ENCODE results near the gene HEPN1.
A peak's percentile ranks its signal among the peaks of the same experiment; 100 is the strongest.

The HEPN1 gene

DNA sequence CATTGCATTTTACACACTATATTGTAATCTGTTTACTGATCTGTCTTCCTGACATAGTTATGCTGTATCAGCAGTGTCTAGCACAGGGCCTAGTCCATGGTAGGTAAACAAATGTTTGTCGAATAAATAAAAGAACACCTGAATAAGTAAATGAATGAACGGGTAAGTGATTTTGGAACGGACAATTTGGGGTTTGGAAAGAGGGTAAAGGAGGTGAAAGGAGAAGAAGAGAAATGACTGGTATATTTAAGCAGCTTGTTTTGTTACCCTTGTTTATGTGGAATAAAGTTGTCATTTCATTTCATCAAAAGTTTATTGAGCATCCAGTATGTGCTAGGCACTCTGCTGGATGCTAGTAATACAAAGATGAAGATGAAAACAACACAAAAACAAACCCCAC is at the start of gene HEPN1:
HEPN1 (plus strand) TSS at position 301 of the 400 bp plus-strand sequence.
- DNase-seq (ENCODE audit: insufficient read length, low spot score) (no peak), FAIRE-seq (no peak)

DNA sequence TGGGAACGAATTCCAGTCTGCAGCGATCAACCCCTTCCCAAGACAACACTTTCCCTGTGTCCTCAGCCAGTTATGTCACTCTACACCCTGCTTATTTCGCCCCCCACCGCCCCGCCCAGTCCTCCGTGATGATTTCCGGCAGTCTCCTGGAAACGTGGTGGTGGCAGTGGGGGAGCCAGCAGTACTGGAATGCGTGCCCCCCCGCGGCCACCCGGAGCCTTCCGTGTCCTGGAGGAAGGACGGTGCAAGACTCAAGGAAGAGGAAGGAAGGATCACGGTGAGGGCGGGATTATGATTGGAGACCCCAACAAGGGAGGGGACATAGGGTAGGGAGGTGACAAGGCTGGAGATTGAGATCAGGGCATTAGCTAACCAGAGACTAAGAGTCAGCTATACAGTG is 49.7 kb upstream of the HEPN1 start:
- DNase-seq (ENCODE audit: insufficient read length, low spot score), result no peak
- no peak for FAIRE-seq

DNA sequence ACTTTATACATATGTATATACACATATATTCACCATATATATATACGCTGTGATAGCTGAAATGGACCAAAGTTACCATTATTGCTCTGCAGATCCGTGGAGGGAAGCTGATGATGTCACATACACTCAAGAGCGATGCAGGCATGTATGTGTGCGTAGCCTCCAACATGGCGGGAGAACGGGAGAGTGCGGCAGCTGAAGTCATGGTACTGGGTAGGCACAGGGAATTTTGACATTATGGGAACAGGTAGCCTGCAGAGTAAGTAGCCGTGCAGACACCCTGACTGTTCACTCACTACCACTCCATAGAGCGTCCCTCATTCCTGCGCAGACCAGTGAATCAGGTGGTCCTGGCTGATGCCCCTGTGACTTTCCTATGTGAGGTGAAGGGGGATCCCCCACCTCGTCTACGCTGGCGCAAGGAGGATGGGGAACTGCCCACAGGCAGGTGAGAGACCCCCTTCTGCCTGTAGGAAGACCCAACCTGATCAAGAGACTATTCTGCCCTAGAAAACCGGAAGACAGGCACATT is 49.1 kb upstream of the HEPN1 start:
- DNase-seq (ENCODE audit: insufficient read length, low spot score) (no peak), FAIRE-seq (no peak)

DNA sequence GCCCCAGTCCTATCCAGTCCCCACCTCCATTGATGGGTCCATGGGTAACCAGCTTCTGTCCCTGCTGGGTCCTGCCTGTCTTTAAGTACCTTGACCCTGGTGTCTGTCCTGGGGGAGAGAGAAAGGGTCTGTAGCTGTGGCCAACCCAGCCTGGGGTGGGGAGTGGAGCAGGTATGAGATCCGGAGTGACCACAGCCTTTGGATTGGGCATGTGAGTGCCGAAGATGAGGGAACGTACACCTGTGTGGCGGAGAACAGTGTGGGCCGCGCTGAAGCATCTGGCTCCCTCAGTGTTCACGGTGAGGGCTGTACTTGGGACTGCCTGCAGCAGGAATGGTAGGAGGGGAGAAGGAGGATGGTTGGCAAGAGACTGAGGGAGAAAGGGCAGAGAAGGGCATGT is 48.6 kb upstream of the HEPN1 start:
- no peak for FAIRE-seq
- no peak for DNase-seq (ENCODE audit: insufficient read length, low spot score)

DNA sequence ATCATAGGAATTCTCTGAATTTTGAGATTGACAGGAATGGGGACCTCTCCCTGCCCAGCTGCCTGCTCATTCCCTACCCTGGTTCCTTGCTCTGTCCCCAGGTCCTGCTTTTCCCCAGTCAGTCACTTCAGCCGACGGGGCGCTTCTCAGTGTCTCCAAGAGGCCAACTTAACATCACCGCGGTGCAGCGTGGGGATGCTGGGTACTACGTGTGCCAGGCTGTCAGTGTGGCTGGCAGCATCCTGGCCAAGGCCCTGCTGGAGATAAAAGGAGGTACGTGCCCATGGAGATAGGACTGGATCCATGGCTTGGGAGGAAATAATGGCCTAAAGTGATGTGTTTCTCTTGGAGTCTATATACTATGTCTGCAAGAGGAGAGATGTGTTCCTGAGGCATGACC is 46.8 kb upstream of the HEPN1 start:
- FAIRE-seq (no peak), DNase-seq (ENCODE audit: insufficient read length, low spot score) (no peak)

DNA sequence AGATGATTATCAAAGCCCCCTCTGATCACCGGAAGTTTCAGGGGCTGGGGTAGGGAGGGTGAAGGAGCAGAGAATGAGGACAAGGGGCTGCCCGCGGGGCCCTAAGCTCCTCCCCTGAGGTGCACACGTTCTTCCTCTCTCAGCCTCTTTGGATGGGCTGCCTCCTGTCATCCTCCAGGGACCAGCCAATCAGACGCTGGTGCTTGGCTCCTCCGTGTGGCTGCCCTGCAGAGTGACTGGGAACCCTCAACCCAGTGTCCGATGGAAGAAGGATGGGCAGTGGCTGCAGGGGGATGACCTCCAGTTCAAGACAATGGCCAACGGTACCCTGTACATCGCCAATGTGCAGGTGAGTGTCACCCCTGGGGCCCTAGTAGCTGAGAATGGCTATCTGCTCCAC is 46.3 kb upstream of the HEPN1 start:
- no peak for DNase-seq (ENCODE audit: insufficient read length, low spot score)
- no peak for FAIRE-seq

DNA sequence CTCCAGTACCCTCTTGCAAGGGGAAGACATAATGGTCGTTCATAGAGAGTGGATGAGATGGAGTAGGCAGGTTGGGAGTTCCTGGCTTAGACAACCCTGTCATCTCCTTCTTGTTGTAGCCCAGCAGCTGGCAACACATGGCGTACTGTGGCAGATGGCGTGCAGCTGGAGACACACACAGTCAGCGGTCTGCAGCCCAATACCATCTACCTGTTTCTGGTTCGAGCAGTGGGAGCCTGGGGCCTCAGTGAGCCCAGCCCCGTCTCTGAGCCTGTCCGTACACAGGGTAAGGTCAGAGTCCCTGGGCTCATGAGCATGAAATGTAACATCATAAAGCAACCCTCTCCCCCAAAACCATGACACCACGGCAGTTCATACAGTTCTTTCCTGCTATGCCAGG is 45.1 kb upstream of the HEPN1 start:
- DNase-seq (ENCODE audit: insufficient read length, low spot score), result no peak
- FAIRE-seq, result no peak

DNA sequence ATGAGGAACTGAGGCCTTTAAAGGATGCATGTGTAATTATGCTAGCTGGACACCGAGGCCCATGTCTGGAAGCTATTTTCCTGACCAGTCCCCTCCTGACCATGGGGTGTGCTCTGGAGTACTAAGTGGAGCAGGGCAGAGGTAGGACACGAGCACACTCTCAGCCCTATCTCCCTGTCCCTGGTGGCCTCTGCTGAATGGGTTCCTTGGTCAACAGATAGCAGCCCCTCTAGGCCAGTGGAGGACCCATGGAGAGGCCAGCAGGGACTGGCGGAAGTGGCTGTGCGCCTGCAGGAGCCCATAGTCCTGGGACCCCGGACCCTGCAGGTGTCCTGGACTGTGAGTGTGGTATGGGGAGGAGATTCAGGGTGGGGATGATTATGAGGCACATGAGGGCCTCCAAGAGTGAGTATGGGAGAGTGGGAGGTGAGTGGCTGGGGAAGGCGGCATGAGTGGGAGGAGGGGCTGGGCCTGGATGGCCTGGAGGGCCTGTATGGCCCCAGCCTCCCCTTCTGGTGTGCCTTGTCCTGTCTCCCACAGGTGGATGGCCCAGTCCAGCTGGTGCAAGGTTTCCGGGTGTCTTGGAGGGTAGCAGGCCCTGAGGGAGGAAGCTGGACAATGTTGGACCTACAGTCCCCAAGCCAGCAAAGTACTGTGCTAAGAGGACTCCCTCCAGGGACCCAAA is 44.3 kb upstream of the HEPN1 start:
- DNase-seq (ENCODE audit: insufficient read length, low spot score), result no peak
- no peak for FAIRE-seq

DNA sequence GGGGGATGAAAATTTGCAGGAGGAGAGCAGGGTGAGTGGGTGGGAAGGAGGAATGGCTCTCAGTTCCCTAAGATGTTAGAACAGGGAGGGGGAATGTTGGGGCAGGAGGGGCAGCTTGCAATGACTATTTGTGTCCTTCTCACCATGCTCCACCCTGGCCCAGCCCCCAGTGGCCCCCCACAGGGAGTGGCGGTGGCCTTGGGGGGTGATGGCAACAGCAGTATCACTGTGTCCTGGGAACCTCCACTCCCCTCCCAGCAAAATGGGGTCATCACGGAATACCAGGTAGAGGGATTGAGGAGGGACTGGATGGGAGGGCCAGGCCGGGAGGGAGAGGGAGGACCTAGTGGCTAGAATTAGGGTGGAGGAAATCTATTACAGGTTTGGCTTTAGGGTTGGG is 43.6 kb upstream of the HEPN1 start:
- DNase-seq (ENCODE audit: insufficient read length, low spot score), result no peak
- FAIRE-seq, result no peak

DNA sequence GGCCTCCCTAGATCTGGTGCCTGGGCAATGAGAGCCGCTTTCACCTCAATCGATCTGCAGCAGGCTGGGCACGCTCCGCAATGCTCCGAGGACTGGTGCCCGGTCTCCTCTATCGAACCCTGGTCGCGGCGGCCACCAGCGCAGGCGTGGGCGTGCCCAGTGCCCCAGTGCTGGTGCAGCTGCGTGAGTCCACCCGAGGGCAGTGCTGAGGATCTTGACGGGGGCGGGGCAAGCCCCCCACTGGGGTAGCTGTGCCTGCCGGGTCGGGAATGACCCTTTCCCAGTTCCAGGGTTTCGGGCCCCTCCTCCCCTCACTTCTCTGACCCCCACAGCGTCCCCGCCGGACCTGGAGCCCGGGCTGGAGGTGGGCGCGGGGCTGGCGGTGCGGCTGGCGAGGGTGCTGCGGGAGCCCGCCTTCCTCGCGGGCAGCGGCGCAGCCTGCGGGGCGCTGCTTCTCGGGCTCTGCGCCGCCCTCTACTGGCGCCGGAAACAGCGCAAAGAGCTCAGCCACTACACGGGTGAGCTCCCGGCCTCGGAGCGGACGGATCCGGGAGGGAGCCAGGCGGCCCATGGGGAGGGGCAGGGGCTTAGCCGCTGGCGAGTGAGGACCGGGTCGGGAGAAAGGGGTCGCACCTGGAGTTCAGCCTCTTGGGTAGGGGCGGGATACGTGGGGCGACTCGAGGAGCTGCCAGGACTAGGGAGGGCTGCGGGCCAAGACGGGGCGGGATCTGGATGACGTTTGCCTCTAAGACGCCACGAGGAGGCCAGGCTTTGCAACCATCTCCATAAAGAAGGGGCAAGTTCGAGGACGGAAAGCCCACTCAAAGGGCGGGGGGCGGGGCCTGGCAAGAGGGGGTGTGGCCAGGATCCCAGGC is 42.9 kb upstream of the HEPN1 start:
- DNase-seq (ENCODE audit: insufficient read length, low spot score) (peak; percentile 91), FAIRE-seq (peak; percentile 89)

DNA sequence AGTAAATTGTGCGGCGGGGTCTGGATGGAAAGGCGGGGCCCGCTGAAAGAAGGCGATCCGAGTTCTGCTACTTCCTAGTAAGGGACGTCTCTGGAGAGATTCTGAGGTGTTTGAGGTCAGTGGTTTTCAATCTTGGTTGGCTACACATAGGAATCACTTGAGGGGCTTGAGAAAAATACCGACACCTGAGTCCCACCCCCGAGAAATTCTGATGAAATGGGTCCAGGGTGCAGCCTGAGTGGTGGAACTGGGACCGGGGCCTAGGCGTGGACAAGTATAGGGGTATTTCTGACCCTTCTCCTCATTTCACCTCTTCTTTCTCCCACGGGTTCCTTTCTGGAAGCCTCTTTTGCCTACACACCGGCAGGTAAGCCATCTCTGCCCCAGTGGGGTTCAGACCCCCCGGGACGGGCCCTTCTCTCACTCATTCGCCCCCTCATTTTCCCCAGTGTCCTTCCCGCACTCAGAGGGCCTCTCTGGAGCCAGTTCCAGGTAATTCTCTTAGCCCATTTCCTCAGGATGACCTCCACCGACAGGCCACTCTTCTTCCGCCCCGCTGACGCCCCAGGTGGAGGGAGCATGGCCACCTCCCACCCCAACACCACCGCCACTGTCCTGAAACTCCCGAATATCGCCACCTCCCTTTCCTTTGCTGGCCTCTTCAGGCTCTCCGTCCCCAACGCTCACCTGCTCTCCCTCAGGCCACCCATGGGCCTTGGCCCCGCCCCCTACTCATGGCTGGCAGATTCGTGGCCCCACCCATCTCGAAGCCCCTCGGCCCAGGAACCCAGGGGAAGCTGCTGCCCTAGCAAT is 42.0 kb upstream of the HEPN1 start:
- DNase-seq (ENCODE audit: insufficient read length, low spot score) (no peak), FAIRE-seq (no peak)

DNA sequence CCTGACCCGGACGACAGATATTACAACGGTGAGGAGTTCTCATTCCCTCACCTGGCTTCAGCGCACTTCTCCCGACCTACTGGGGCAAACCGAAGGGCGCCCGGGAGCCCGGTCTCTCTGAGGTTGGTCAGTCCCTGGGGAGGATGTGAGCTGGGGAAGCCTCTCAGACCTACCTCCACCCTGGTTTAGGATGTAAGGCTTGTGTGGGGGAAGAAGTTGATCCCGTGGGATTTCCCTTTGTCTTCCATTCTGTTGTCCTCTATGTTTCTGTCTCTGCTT is 41.5 kb upstream of the HEPN1 start:
- FAIRE-seq, result no peak
- no peak for DNase-seq (ENCODE audit: insufficient read length, low spot score)

DNA sequence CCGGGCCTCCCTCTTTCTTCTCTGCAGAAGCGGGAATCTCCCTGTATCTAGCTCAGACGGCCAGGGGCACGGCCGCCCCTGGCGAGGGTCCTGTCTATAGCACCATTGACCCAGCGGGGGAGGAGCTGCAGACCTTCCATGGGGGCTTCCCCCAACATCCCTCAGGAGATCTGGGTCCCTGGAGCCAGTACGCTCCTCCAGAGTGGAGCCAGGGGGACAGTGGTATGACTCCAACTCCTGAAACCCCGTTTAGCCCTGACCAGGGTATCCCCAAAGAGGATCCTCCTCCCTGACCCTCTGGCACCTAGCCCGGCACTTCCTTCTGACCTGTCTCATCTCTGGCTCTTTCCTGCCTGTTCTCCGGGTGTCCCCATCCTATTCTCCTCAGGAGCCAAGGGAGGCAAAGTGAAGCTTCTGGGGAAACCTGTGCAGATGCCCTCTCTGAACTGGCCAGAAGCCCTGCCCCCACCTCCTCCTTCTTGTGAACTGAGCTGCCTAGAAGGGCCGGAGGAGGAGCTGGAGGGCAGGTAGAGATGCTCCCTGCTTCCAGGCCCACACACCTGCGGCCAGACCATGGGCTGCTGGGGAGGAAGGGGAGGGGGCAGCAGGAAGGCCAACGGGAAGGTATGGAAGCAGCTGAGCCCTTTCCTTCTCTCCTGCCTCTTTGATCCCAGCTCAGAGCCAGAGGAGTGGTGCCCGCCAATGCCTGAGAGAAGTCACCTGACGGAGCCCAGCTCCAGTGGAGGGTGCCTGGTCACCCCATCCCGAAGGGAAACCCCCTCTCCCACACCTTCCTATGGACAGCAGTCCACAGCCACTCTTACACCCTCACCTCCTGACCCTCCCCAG is 40.9 kb upstream of the HEPN1 start:
- FAIRE-seq (no peak), DNase-seq (ENCODE audit: insufficient read length, low spot score) (no peak)

DNA sequence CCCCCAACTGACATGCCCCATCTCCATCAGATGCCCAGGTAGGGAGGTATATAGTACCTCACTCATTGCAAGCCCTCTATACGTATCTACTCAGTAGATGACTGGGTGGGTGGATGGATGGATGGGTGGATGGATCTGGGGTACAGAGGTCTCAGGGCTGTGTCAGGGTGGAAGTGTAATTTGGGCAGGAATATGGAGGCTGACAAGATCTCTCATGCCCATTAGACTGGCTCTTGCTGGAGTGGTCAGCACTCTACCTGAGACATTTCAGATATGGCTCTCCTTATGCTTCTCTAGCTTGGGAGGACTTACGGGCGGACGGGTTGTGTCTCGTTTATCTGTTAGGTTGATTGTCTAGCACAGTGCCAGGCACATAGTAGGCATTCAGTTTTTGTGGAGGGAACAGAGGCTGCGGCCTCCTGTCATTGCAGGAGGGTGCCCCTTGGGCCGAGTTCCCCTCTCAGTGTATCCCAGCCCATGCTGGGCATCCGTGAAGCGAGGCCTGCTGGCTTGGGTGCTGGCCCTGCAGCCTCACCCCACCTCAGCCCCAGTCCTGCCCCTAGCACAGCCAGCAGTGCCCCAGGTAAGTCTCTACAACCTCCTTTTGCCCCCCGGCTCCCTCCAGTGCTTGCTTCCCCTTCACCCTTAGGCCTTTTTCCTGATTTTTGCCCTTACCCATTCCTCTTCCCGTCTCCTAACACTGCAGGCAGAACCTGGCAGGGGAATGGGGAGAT is 40.1 kb upstream of the HEPN1 start:
- DNase-seq (ENCODE audit: insufficient read length, low spot score) (no peak), FAIRE-seq (no peak)

DNA sequence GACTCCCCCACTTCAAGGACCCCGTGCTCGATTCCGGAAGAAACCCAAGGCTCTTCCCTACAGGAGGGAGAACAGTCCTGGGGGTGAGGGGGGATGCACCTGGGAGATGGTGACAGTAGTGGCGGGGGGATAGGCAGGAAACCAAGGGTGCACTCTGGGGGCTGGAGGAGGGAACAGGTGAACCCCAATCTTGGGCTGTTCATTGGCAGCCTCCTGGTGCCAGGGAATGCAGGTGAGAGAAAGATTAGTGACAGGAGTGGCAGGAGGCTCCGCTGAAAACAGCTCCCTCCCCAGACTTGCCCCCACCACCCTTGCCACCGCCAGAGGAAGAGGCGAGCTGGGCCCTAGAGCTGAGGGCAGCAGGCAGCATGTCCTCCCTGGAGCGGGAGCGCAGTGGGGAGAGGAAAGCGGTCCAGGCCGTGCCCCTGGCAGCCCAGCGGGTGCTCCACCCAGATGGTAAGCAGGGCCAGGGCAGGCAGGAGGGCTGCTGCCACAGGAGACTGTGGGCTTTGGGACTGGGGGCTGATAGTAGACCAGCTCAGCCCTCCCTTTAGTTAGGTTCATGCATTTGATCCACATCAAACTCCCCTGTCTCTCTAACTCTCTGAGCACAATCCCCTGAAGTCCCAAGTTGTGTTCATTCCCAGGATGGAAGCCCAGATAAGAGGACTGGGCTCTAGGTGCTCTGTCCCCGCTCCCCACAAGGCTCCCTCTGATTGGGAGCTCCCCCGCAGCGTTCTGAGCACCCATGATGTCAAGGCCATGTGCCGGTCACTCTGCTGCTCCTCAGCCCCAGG is 39.4 kb upstream of the HEPN1 start:
- FAIRE-seq, result no peak
- no peak for DNase-seq (ENCODE audit: insufficient read length, low spot score)

DNA sequence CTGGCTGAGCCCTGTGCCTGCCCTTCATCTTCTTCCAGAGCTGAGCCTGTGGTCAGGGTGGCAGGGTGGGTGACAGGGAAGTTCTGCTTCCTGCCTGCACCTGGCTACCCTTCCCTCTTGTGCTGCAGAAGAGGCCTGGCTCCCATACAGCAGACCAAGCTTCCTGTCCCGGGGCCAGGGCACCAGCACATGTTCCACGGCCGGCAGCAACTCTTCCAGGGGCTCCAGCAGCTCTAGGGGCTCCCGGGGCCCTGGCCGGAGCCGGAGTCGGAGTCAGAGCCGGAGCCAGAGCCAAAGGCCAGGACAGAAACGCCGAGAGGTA is 38.8 kb upstream of the HEPN1 start:
- no peak for DNase-seq (ENCODE audit: insufficient read length, low spot score)

DNA sequence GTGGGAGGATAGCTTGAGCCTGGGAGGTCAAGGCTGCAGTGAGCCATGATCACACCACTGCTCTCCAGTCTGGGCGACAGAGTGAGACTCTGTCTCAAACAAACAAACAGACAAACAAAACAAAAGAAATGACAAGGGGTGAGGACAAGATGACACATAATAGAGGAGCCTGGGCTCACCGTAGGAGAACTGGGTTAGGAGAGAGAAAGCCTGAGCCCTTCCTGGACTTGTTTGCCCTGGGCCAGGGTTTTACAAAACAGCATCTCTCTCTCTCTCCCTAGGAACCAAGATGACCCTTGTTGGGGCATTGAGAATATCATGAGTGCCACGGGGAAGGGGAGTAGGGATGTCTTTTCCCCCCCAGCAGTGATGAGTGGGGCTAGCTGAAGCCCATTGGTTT is 38.1 kb upstream of the HEPN1 start:
- DNase-seq (ENCODE audit: insufficient read length, low spot score) (no peak), FAIRE-seq (no peak)

More for the DNA sequence above, 38.8 kb upstream of the HEPN1 start:
- FAIRE-seq, result no peak

DNA sequence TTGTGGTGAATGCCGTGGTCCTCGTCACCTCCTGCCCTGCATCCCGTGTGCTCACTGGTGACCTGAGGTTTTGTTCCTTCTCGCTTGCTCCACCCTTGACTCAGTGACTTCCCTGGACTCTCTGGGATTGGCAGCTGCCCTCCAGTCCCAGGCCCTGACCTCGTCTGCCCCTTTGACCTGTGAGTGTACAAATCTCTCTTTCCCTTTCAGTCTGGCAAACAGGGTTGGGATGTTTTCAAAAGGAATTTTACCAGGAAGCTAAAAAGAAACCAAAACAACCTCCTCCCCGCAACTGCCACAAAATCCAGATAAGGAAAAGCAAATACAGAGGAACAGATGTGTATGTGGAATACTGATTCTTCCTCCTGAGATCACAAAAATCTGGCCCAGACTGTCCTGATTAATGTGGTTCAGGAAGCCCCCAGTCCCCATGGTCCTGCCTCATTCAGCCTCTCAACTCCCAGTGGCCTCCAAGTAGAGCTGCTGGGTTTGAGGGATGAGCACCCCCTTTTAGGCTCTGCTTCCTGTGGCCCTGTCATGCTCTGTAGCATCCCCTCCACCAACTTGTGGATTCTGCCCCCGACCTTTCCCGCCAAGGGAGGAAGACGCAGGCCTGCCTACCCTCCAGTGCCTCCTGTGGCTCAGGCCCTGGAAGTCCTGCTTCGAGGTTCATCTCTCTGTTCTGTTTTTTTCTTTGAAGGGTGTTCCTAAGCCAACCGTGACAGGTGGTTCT is 36.5 kb upstream of the HEPN1 start:
- DNase-seq (ENCODE audit: insufficient read length, low spot score) (no peak), FAIRE-seq (no peak)

DNA sequence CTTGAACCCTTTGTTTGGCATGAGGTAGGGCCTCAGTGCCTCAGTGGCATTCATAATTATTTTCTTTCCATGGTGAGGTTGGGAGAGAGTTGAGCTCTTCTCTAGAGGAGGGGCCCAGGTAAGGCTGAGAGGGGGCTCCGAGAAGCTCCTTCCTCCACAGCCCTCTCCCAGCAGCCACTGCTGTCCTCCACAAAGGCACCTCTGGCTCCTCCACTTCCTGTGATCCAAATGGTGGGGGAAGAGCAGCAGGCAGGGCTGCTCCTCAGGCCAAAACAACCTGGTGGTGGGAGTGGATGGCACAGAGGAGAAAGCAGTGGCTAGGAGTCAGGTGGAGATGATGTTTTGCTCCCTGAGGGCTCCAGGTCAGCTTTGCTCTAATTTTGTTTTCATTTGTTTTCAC is 34.7 kb upstream of the HEPN1 start:
- FAIRE-seq (no peak), DNase-seq (ENCODE audit: insufficient read length, low spot score) (no peak)

Data from GM19239 (cell line).